Panc1 (cell line): ENCODE results near the gene KBTBD2.

Experiments used
- POLR2AphosphoS5 ChIP-seq: IDR thresholded peaks from 2 replicates; pipeline ENCODE4 v1.6.1; 2012; ENCODE audit warnings: mild to moderate bottlenecking, low read depth, low read length, moderate library complexity
- SIN3A ChIP-seq: IDR thresholded peaks from 2 replicates; pipeline ENCODE4 v1.6.1; 2012; ENCODE audit warnings: low read depth, mild to moderate bottlenecking, low read length, moderate library complexity, borderline replicate concordance; ENCODE audit not compliant: insufficient read depth
- TCF7L2 ChIP-seq: IDR thresholded peaks from 2 replicates; pipeline ENCODE4 v1.6.1; 2011; ENCODE audit warnings: mild to moderate bottlenecking, low read depth, low read length, inconsistent platforms
- TF ChIP-seq, protein P1 (sequence below): fragments of 450-650 bp; IDR thresholded peaks from 2 replicates; pipeline ENCODE4 v1.5.1; 2017; ENCODE audit warnings: mild to moderate bottlenecking
- TF ChIP-seq, protein P2 (sequence below), 2 experiments: IDR thresholded peaks; 2 replicates each; pipeline ENCODE4 v1.6.1; 2011 to 2012; ENCODE audit warnings: low read depth in 2 of 2, control low read depth in 1 of 2, low read length in 1 of 2, mild to moderate bottlenecking in 1 of 2, moderate library complexity in 1 of 2; ENCODE audit not compliant: insufficient read depth in 1 of 2

DNA sequence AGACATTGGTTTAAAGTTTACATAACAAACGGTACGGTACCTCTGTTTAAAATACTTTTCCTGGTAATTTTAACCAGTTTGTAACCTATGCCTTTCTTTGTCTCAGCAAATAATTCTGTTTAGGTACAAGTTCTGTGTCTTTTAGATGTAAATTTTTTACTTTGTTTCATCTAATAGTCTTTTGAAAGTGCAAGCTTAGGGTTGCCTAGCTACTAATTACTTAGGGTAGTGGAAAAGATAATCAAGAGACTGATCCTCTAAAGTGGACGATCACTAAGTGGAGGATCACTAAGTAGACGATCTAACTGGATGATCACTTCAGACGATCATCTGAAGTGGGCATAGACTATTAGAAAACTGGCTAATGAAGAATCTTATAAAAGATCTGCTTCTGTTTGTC, 49.6 kb upstream of the KBTBD2 start:
- TF ChIP-seq, protein P1, sequence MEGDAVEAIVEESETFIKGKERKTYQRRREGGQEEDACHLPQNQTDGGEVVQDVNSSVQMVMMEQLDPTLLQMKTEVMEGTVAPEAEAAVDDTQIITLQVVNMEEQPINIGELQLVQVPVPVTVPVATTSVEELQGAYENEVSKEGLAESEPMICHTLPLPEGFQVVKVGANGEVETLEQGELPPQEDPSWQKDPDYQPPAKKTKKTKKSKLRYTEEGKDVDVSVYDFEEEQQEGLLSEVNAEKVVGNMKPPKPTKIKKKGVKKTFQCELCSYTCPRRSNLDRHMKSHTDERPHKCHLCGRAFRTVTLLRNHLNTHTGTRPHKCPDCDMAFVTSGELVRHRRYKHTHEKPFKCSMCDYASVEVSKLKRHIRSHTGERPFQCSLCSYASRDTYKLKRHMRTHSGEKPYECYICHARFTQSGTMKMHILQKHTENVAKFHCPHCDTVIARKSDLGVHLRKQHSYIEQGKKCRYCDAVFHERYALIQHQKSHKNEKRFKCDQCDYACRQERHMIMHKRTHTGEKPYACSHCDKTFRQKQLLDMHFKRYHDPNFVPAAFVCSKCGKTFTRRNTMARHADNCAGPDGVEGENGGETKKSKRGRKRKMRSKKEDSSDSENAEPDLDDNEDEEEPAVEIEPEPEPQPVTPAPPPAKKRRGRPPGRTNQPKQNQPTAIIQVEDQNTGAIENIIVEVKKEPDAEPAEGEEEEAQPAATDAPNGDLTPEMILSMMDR = no peak
- TF ChIP-seq POLR2AphosphoS5 = no peak
- TF ChIP-seq SIN3A = no peak
- TF ChIP-seq, protein P2, sequence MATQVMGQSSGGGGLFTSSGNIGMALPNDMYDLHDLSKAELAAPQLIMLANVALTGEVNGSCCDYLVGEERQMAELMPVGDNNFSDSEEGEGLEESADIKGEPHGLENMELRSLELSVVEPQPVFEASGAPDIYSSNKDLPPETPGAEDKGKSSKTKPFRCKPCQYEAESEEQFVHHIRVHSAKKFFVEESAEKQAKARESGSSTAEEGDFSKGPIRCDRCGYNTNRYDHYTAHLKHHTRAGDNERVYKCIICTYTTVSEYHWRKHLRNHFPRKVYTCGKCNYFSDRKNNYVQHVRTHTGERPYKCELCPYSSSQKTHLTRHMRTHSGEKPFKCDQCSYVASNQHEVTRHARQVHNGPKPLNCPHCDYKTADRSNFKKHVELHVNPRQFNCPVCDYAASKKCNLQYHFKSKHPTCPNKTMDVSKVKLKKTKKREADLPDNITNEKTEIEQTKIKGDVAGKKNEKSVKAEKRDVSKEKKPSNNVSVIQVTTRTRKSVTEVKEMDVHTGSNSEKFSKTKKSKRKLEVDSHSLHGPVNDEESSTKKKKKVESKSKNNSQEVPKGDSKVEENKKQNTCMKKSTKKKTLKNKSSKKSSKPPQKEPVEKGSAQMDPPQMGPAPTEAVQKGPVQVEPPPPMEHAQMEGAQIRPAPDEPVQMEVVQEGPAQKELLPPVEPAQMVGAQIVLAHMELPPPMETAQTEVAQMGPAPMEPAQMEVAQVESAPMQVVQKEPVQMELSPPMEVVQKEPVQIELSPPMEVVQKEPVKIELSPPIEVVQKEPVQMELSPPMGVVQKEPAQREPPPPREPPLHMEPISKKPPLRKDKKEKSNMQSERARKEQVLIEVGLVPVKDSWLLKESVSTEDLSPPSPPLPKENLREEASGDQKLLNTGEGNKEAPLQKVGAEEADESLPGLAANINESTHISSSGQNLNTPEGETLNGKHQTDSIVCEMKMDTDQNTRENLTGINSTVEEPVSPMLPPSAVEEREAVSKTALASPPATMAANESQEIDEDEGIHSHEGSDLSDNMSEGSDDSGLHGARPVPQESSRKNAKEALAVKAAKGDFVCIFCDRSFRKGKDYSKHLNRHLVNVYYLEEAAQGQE (IDR thresholded peaks at IDR 0.05; ENCODE audit: insufficient read depth in 1 of 2, low read depth in 2 of 2, low read length in 1 of 2) = no peak
- no peak for TF ChIP-seq TCF7L2
